GM12878 (cell line): ENCODE results near the gene ELOF1. TPM values are rescaled to one million over a fixed set of nuclear protein-coding genes. Genes with fewer than 3 reads are reported as not detected.

Source experiments
- ATAC-seq: fragments of 200-7000 bp; cut with Tn5 transposase; 3 replicates; pipeline ENCODE4 v1.9.1; 2020; ENCODE audit warnings: mild to moderate bottlenecking, moderate library complexity
- BruUV-seq: library from RNA; stranded (reverse); fragments of 400-500 nt; replicated peaks from 2 replicates; lab custom pipeline; 2021; lab: Mats Ljungman, UMichigan
- CTCF ChIA-PET: fragments of 300-600 bp; sonication (Branson Sonifier 250); formaldehyde crosslinking; extraction: SDS; loops from one replicate; lab custom pipeline; 2021; ENCODE audit warnings: inconsistent platforms; lab: Yijun Ruan, JAX
- POLR2A ChIA-PET: fragments of 350-600 bp; formaldehyde crosslinking; extraction: SDS; loops from one replicate; lab custom pipeline; 2021; ENCODE audit warnings: inconsistent platforms; lab: Charles Lee
- RAD21 ChIA-PET: fragments of 300-600 bp; sonication (Branson Sonifier 250); formaldehyde crosslinking; loops from one replicate; lab custom pipeline; 2023; ENCODE audit warnings: antibody characterized with exemption; ENCODE audit not compliant: unreplicated experiment; lab: Charles Lee
- SMC1A ChIA-PET: fragments of 300-600 bp; sonication (Branson Sonifier 250); formaldehyde crosslinking; loops from one replicate; lab custom pipeline; 2023; ENCODE audit not compliant: unreplicated experiment, uncharacterized antibody; lab: Charles Lee
- DNase-seq: peaks from one replicate; pipeline ENCODE4 v3.0.0-alpha.2; 2011; ENCODE audit warnings: low read depth, low spot score
- FAIRE-seq: peaks from 3 replicates; lab custom pipeline; 2011; peaks lifted over from hg19 to GRCh38; lab: Jason Lieb, UNC
- H2AFZ ChIP-seq: 2 replicates; pipeline ENCODE4 v1.6.0; 2011; ENCODE audit warnings: low read depth, low read length, control low read depth; ENCODE audit not compliant: control insufficient read depth
- H3K27ac ChIP-seq: 2 replicates; pipeline ENCODE4 v1.5.1; 2011; ENCODE audit warnings: control low read depth; ENCODE audit not compliant: control insufficient read depth, insufficient read depth
- H3K27me3 ChIP-seq, 2 experiments: replicated peaks in 1 of 2; 2 replicates each; pipeline versions ENCODE4 v1.6.0 to v1.6.1; 2011; ENCODE audit warnings: low read length in 1 of 2; ENCODE audit not compliant: control insufficient read depth in 2 of 2, insufficient read depth in 2 of 2
- H3K36me3 ChIP-seq, 2 experiments: 2 replicates each; pipeline ENCODE4 v1.5.1; 2011; ENCODE audit warnings: low read length in 1 of 2; ENCODE audit not compliant: control insufficient read depth in 2 of 2, insufficient read depth in 2 of 2
- H3K4me1 ChIP-seq: 2 replicates; pipeline ENCODE4 v1.6.1; 2011; ENCODE audit warnings: mild to moderate bottlenecking, low read length, moderate library complexity, mixed read lengths; ENCODE audit not compliant: control insufficient read depth, insufficient read depth
- H3K4me2 ChIP-seq: 2 replicates; pipeline ENCODE4 v1.6.0; 2011; ENCODE audit warnings: control low read depth; ENCODE audit not compliant: control insufficient read depth, insufficient read depth
- H3K4me3 ChIP-seq: fragments of 200-600 bp; sonication (generic); 2 replicates; pipeline ENCODE4 v1.5.1; 2016
- H3K79me2 ChIP-seq: 2 replicates; pipeline ENCODE4 v1.6.0; 2011; ENCODE audit warnings: low read length; ENCODE audit not compliant: control insufficient read depth, insufficient read depth
- H3K9ac ChIP-seq: 2 replicates; pipeline ENCODE4 v1.8.0; 2011; ENCODE audit warnings: low read length, control low read depth, mixed read lengths; ENCODE audit not compliant: control insufficient read depth, insufficient read depth
- H3K9me3 ChIP-seq: replicated peaks from 3 replicates; pipeline ENCODE4 v1.5.1; 2011; ENCODE audit warnings: mild to moderate bottlenecking, low read length; ENCODE audit not compliant: control insufficient read depth, insufficient read depth
- H4K20me1 ChIP-seq: 2 replicates; pipeline ENCODE4 v1.6.0; 2011; ENCODE audit not compliant: control insufficient read depth, insufficient read depth
- POLR2AphosphoS5 ChIP-seq: IDR thresholded peaks from 2 replicates; pipeline ENCODE4 v1.6.1; 2011; ENCODE audit warnings: mild to moderate bottlenecking, low read length, inconsistent platforms
- WGBS: methylation state at CpG from one replicate; pipeline ENCODE4 v1.1.6; 2016; ENCODE audit warnings: low lambda C conversion rate; ENCODE audit not compliant: insufficient replicate concordance, insufficient coverage; ENCODE audit errors: missing lambda C conversion rate; 5-methylcytosine and 5-hydroxymethylcytosine counted together
- in situ Hi-C: fragments of 300-500 bp; cut with MboI; formaldehyde crosslinking; loops from 9 replicates; pipeline ENCODE4 v1.14.3; 2018; ENCODE audit warnings: mixed read lengths
- intact Hi-C: fragments of 100-400 bp; cut with micrococcal nuclease; formaldehyde crosslinking; loops from one replicate; pipeline ENCODE4 v1.14.2; 2022; ENCODE audit not compliant: unreplicated experiment
- polyA plus RNA-seq, 11 experiments: library from polyadenylated mRNA; depleted of rRNA in 4 of 11; unstranded in 6 of 11; stranded (reverse) in 5 of 11; fragments of >200 nt; fragmentation: Nextera tagmentation in 4 of 11; fragmentation: Illumina TruSeq in 1 of 11; extraction: Ambion mirVana in 4 of 11; extraction: Trizol in 1 of 11; gene quantifications; 1 replicate in 1 of 11; 2 replicates in 10 of 11; pipeline versions ENCODE4 v1.2.1 to v1.2.3, GENCODE V29; 2011 to 2016; ENCODE audit warnings: inconsistent platforms in 2 of 11, missing spikeins in 2 of 11, low read depth in 1 of 11
- total RNA-seq, 4 experiments: library from RNA; depleted of rRNA in 3 of 4; stranded (reverse); fragments of >200 nt in 3 of 4; fragmentation: Illumina TruSeq in 1 of 4; extraction: Trizol in 1 of 4; gene quantifications; 2 replicates each; pipeline versions ENCODE4 v1.2.1 to v1.2.3, GENCODE V29; 2013 to 2021
- TF ChIP-seq, protein P1 (sequence below): fragments of 450-650 bp; formaldehyde crosslinking; IDR thresholded peaks from 2 replicates; pipeline ENCODE4 v1.4.0; 2020; ENCODE audit warnings: mild to moderate bottlenecking, moderate library complexity

ELOF1 gene
- total and polyA plus RNA-seq, 10 of the 15 experiments (the other 5 are each of a cell fraction or from before 2014, with no cell fraction given), result 11.7 to 124 (median 92.9) TPM

DNA sequence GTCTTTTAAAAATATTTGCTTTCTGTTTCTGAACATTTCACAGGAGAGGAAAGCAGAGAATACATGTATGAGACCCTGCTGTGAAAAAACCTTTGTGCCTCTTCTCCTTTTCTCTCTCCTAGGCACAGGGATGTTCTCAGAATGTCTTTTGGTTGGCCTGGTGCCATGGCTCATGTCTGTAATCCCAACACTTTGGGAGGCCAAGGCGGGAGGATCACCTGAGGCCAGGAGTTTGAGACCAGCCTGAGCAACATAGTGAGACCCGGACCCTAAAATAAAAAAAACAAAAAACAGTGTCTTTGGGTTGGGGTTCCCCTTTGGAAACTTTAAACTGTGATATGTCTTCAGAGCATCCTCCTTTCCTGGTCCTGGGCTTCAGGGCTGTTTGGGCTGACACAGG lies 39.7 kb upstream of the ELOF1 start:
- FAIRE-seq (no peak), DNase-seq (no peak), ATAC-seq (no peak)
- H3K4me2 ChIP-seq, result peak overlapping the region; percentile 77
- no peaks in the 10 kb centered on the region; the same call in none of the 3 replicates for H3K9me3 ChIP-seq
- peaks cover 0 to 4% of the 10 kb centered on the region in 2 experiments; a peak in 1 of 4 replicates for H3K36me3 ChIP-seq
- H3K9ac ChIP-seq, result no peak overlapping the region
- H3K27ac ChIP-seq, result peak overlapping the region; percentile 24; the same call in 1 of the 2 replicates
- H2AFZ ChIP-seq, result no peak overlapping the region
- TF ChIP-seq, protein P1, sequence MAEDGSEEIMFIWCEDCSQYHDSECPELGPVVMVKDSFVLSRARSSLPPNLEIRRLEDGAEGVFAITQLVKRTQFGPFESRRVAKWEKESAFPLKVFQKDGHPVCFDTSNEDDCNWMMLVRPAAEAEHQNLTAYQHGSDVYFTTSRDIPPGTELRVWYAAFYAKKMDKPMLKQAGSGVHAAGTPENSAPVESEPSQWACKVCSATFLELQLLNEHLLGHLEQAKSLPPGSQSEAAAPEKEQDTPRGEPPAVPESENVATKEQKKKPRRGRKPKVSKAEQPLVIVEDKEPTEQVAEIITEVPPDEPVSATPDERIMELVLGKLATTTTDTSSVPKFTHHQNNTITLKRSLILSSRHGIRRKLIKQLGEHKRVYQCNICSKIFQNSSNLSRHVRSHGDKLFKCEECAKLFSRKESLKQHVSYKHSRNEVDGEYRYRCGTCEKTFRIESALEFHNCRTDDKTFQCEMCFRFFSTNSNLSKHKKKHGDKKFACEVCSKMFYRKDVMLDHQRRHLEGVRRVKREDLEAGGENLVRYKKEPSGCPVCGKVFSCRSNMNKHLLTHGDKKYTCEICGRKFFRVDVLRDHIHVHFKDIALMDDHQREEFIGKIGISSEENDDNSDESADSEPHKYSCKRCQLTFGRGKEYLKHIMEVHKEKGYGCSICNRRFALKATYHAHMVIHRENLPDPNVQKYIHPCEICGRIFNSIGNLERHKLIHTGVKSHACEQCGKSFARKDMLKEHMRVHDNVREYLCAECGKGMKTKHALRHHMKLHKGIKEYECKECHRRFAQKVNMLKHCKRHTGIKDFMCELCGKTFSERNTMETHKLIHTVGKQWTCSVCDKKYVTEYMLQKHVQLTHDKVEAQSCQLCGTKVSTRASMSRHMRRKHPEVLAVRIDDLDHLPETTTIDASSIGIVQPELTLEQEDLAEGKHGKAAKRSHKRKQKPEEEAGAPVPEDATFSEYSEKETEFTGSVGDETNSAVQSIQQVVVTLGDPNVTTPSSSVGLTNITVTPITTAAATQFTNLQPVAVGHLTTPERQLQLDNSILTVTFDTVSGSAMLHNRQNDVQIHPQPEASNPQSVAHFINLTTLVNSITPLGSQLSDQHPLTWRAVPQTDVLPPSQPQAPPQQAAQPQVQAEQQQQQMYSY (CRISPR knock-in tag), result no peak
- 0 out of 2 replicates have a peak, but pooled peaks have one; percentile 13 for TF ChIP-seq POLR2AphosphoS5
- H3K4me1 ChIP-seq, result peaks cover 14% of the 10 kb centered on the region
- H3K27me3 ChIP-seq, result no peaks in the 10 kb centered on the region
- BruUV-seq, result no TSS peak
- CTCF ChIA-PET, result no interaction called here
- RAD21 ChIA-PET, result interaction anchor here (1.2 kb wide), 1 partner anchor 13 kb away, joined by 3 read pairs; no protein-coding TSS in a partner anchor
- no peaks in the 10 kb centered on the region for H4K20me1 ChIP-seq
- 100% methylated on average over 2 of the region's 2 CpGs for WGBS
- SMC1A ChIA-PET, result no interaction called here
- intact Hi-C loops (loop anchor here (5.0 kb wide), 1 partner anchor 214 kb away; the partner anchor contains the start of gene ZNF440), in situ Hi-C loops (loop anchor here (25.0 kb wide), 1 partner anchor 1564 kb away; the partner anchor contains the start of genes IER2 and STX10)
- POLR2A ChIA-PET, result no interaction called here
- peak overlapping the region; percentile 83 for H3K4me3 ChIP-seq
- peaks cover 34% of the 10 kb centered on the region for H3K79me2 ChIP-seq
